Measurements from ENCODE around the gene NSUN5. TPM values are rescaled to one million over a fixed set of nuclear protein-coding genes. Genes with fewer than 3 reads are reported as not detected.

The NSUN5 gene
- total and polyA plus RNA-seq, 2 of the 8 experiments (the other 6 are each of a cell fraction or from before 2014, with no cell fraction given) = 56.2 to 89.0 TPM

GRCh38 chr7:73354196-73354595 is 45.6 kb upstream of the NSUN5 start (continued):
- no peak for TF ChIP-seq E2F6 (IDR thresholded peaks at IDR 0.05)
